Measurements from ENCODE around the gene RRBP1. TPM values are rescaled to one million over a fixed set of nuclear protein-coding genes. Genes with fewer than 3 reads are reported as not detected.

The RRBP1 gene
- total and polyA plus RNA-seq, 2 of the 4 experiments (the other 2 are of a cell fraction), result 90.2 to 136 TPM

- WGBS, 2 experiments (ENCODE audit: extremely low coverage in 2 of 2, insufficient read length in 1 of 2), result no CpG with 5 or more reads among the region's 1 CpG
Observed at GRCh38 chr20:17696287-17696686, 14.2 kb upstream of the RRBP1 start.

More at GRCh38 chr20:17696287-17696686, 14.2 kb upstream of the RRBP1 start:
- Histone ChIP-seq H4K91ac (ENCODE audit: insufficient read depth, low read depth, low read length) (no peak overlapping the region), H3K9ac (ENCODE audit: low read depth, low read length) (no peak overlapping the region), H4K5ac (ENCODE audit: low read depth, low read length) (no peak overlapping the region), H3K36me3 (ENCODE audit: control insufficient read depth, insufficient read depth, low read length) (no peaks in the 10 kb centered on the region), H2BK20ac (ENCODE audit: low read depth, low read length) (no peak overlapping the region), H3K18ac (ENCODE audit: low read depth, low read length) (no peak overlapping the region), H3K14ac (replicated peaks; ENCODE audit: low read depth, low read length) (no peak overlapping the region), H2BK5ac (ENCODE audit: low read depth, low read length, poor library complexity, severe bottlenecking) (no peak overlapping the region), H2BK15ac (ENCODE audit: low read depth, low read length) (no peak overlapping the region), H4K8ac (ENCODE audit: low read depth in 2 of 2, low read length in 2 of 2) (no peak overlapping the region), H3K4me3 (ENCODE audit: insufficient read depth, low read depth, low read length) (no peak overlapping the region), H3K4me1 (ENCODE audit: control insufficient read depth, insufficient read depth, low read length) (no peaks in the 10 kb centered on the region), H2AK5ac (ENCODE audit: low read depth, low read length) (no peak overlapping the region), H2AFZ (replicated peaks; ENCODE audit: low read length, poor library complexity) (no peak overlapping the region), H3K9me1 (ENCODE audit: insufficient read depth, low read length) (no peaks in the 10 kb centered on the region), H3K27me3 (ENCODE audit: control insufficient read depth, insufficient read depth, low read length) (peaks cover 8% of the 10 kb centered on the region), H2BK120ac (ENCODE audit: low read depth, low read length) (no peak overlapping the region), H3K56ac (ENCODE audit: extremely low read depth, insufficient read depth, low read length) (no peak overlapping the region), H3K23ac (ENCODE audit: low read depth, low read length) (no peak overlapping the region), H3K4ac (ENCODE audit: low read depth, low read length) (no peak overlapping the region), H3K4me2 (ENCODE audit: low read depth, low read length) (no peak overlapping the region), H3K79me1 (ENCODE audit: low read depth in 1 of 2, low read length in 2 of 2) (no peaks in the 10 kb centered on the region), H3K27ac (ENCODE audit: insufficient read depth, low read length) (no peak overlapping the region), H4K20me1 (ENCODE audit: insufficient read depth, low read length) (no peaks in the 10 kb centered on the region), H2AK9ac (replicated peaks; ENCODE audit: low read depth, low read length, poor library complexity) (no peak overlapping the region), H3K9me3 (ENCODE audit: control insufficient read depth, insufficient read depth, low read length) (no peaks in the 10 kb centered on the region; the same call in 1 of the 2 replicates)
- in situ Hi-C loops (cut with MboI; ENCODE audit: low sequenced_read_pairs), result no loop called here
- POLR2A ChIA-PET (ENCODE audit: unreplicated experiment), result no interaction called here
- intact Hi-C loops (cut with micrococcal nuclease), result no loop called here
- ATAC-seq (ENCODE audit: low read depth), result no peak
- no peak for DNase-seq
- TF ChIP-seq CTCF (conservative IDR thresholded peaks at IDR 0.05; ENCODE audit: low read depth, low read length) (no peak), MAFK (IDR thresholded peaks at IDR 0.05; ENCODE audit: low read depth, low read length) (no peak), USF2 (IDR thresholded peaks at IDR 0.05; ENCODE audit: low read depth, low read length) (no peak), BHLHE40 (IDR thresholded peaks at IDR 0.05; ENCODE audit: low read depth, low read length) (no peak), CHD1 (IDR thresholded peaks at IDR 0.05; ENCODE audit: low read depth, low read length) (no peak), RAD21 (IDR thresholded peaks at IDR 0.05; ENCODE audit: low read length) (no peak), NFE2L2 (IDR thresholded peaks at IDR 0.05; ENCODE audit: low read depth, low read length) (no peak), MAZ (IDR thresholded peaks at IDR 0.05; ENCODE audit: borderline replicate concordance, low read depth, low read length) (no peak), MXI1 (IDR thresholded peaks at IDR 0.05; ENCODE audit: borderline replicate concordance, low read depth, low read length) (no peak), FOS (IDR thresholded peaks at IDR 0.05; ENCODE audit: low read depth, low read length) (no peak), CEBPB (IDR thresholded peaks at IDR 0.05; ENCODE audit: low read depth, low read length) (no peak), POLR2A (IDR thresholded peaks at IDR 0.05; ENCODE audit: low read depth, low read length) (no peak), RFX5 (IDR thresholded peaks at IDR 0.05; ENCODE audit: low read depth, low read length) (no peak), ELK1 (IDR thresholded peaks at IDR 0.05; ENCODE audit: borderline replicate concordance, low read depth, low read length) (no peak), SMC3 (IDR thresholded peaks at IDR 0.05; ENCODE audit: low read depth, low read length) (no peak), RCOR1 (IDR thresholded peaks at IDR 0.05; ENCODE audit: insufficient replicate concordance, low read length) (no peak)
- dilution Hi-C loops (cut with HindIII; ENCODE audit: low sequenced_read_pairs, unreplicated experiment), result no loop called here
- no TSS peak for BruUV-seq (replicated peaks)
- CTCF ChIA-PET, result interaction anchor here (0.6 kb wide), 1 partner anchor 296 kb away, joined by 6 read pairs; no protein-coding TSS in a partner anchor
